Upper lobe of left lung (tissue), 4 donors: ENCODE measurements around the gene RRAD.

ENCODE experiments used
- CTCF ChIP-seq, 6 experiments: fragments of 450-650 bp in 4 of 6; fragments of 200-600 bp in 2 of 6; sonication (generic) in 2 of 6; IDR thresholded peaks; one replicate each; pipeline ENCODE4 v1.5.1; 2016 to 2019; ENCODE audit warnings: antibody characterized with exemption in 6 of 6
- POLR2A ChIP-seq, 4 donors: fragments of 450-650 bp; IDR thresholded peaks; one replicate each; pipeline ENCODE4 v1.5.1; 2016 to 2017; ENCODE audit warnings: antibody characterized with exemption in 4 of 4, mild to moderate bottlenecking in 2 of 4

GRCh38 chr16:66961914-66962313, 36.6 kb upstream of the RRAD start:
- TF ChIP-seq CTCF (IDR thresholded peaks at IDR 0.05) (no peak), POLR2A (IDR thresholded peaks at IDR 0.05) (no peak)
